SK-N-SH (cell line): Measurements from ENCODE around the gene CDK3. TPM values are rescaled to one million over a fixed set of nuclear protein-coding genes. Genes with fewer than 3 reads are reported as not detected.
A peak's percentile ranks its signal among the peaks of the same experiment; 100 is the strongest.

Source experiments
- CTCF ChIA-PET: fragments of 300-600, 350-600 bp; formaldehyde crosslinking; extraction: SDS; loops from one replicate; lab custom pipeline; 2021; lab: Yijun Ruan, JAX
- POLR2A ChIA-PET: fragments of 350-600 bp; sonication (Branson Sonifier 250); formaldehyde crosslinking; extraction: SDS; loops from one replicate; lab custom pipeline; 2020; ENCODE audit warnings: antibody characterized with exemption, inconsistent platforms; lab: Yijun Ruan, JAX
- DNase-seq: peaks from one replicate; pipeline ENCODE4 v3.0.0; 2012
- H2AFZ ChIP-seq: fragments of 200-600 bp; sonication (generic); 2 replicates; pipeline ENCODE4 v1.8.1; 2016; ENCODE audit warnings: antibody characterized with exemption, mild to moderate bottlenecking, low read depth
- H3F3A ChIP-seq: fragments of 200-600 bp; sonication (generic); replicated peaks from 2 replicates; pipeline ENCODE3; 2016; ENCODE audit warnings: antibody characterized with exemption, mild to moderate bottlenecking; ENCODE audit not compliant: insufficient read depth
- H3K27ac ChIP-seq, 2 experiments: fragments of 200-500 bp in 1 of 2; fragments of 200-600 bp in 1 of 2; sonication (Bioruptor generic) in 1 of 2; sonication (generic), shearing (Covaris generic) in 1 of 2; 2 replicates each; pipeline versions ENCODE4 v1.5.1 to v1.6.1; 2014 to 2016; ENCODE audit warnings: low read depth in 2 of 2, inconsistent platforms in 1 of 2, low read length in 1 of 2, mild to moderate bottlenecking in 1 of 2, mixed read lengths in 1 of 2
- H3K27me3 ChIP-seq: fragments of 200-600 bp; sonication (generic), shearing (Covaris generic); 2 replicates; pipeline ENCODE4 v1.6.1; 2016; ENCODE audit warnings: mixed run types; ENCODE audit not compliant: insufficient read depth
- H3K36me3 ChIP-seq, 2 experiments: fragments of 200-500 bp in 1 of 2; fragments of 200-600 bp in 1 of 2; sonication (Bioruptor generic) in 1 of 2; sonication (generic) in 1 of 2; replicated peaks in 1 of 2; 2 replicates each; pipeline versions ENCODE3 to v1.5.1; 2014 to 2016; ENCODE audit warnings: low read length in 1 of 2, mild to moderate bottlenecking in 1 of 2; ENCODE audit not compliant: insufficient read depth in 2 of 2, control insufficient read depth in 1 of 2
- H3K4me1 ChIP-seq, 2 experiments: fragments of 200-500 bp in 1 of 2; fragments of 200-600 bp in 1 of 2; sonication (Bioruptor generic) in 1 of 2; sonication (generic), shearing (Covaris generic) in 1 of 2; 2 replicates each; pipeline versions ENCODE4 v1.5.1 to v1.6.1; 2014 to 2016; ENCODE audit warnings: low read depth in 1 of 2, low read length in 1 of 2, mixed run types in 1 of 2; ENCODE audit not compliant: insufficient read depth in 2 of 2, control insufficient read depth in 1 of 2
- H3K4me2 ChIP-seq: fragments of 200-600 bp; sonication (generic), shearing (Covaris generic); 2 replicates; pipeline ENCODE4 v1.6.1; 2017; ENCODE audit warnings: mixed run types
- H3K4me3 ChIP-seq, 2 experiments: fragments of 200-500 bp in 1 of 2; fragments of 200-600 bp in 1 of 2; sonication (Bioruptor generic) in 1 of 2; sonication (generic), shearing (Covaris generic) in 1 of 2; 2 replicates each; pipeline versions ENCODE4 v1.5.1 to v1.8.1; 2014 to 2016; ENCODE audit warnings: low read depth in 2 of 2, inconsistent platforms in 1 of 2, low read length in 1 of 2, mild to moderate bottlenecking in 1 of 2, mixed read lengths in 1 of 2, moderate library complexity in 1 of 2
- H3K79me2 ChIP-seq: fragments of 200-600 bp; sonication (generic); 2 replicates; pipeline ENCODE4 v1.8.1; 2017; ENCODE audit warnings: mild to moderate bottlenecking; ENCODE audit not compliant: insufficient read depth
- H3K9ac ChIP-seq: fragments of 200-600 bp; sonication (generic); 2 replicates; pipeline ENCODE4 v1.6.1; 2017; ENCODE audit warnings: mixed run types
- H3K9me2 ChIP-seq: fragments of 200-600 bp; sonication (generic); 2 replicates; pipeline ENCODE4 v1.6.1; 2017; ENCODE audit warnings: mixed run types
- H3K9me3 ChIP-seq: fragments of 200-600 bp; sonication (generic); 2 replicates; pipeline ENCODE4 v1.6.1; 2017; ENCODE audit warnings: mixed run types, mild to moderate bottlenecking, moderate library complexity
- H4K20me1 ChIP-seq: fragments of 200-600 bp; sonication (generic); 2 replicates; pipeline ENCODE4 v1.6.1; 2017; ENCODE audit warnings: mild to moderate bottlenecking, mixed run types; ENCODE audit not compliant: insufficient read depth
- CHD2 ChIP-seq: fragments of 150-350 bp; IDR thresholded peaks from 2 replicates; pipeline ENCODE4 v1.6.1; 2018; ENCODE audit warnings: low read length; ENCODE audit not compliant: partially characterized antibody
- CTCF ChIP-seq: fragments of 200-600 bp; sonication (generic); IDR thresholded peaks from 2 replicates; pipeline ENCODE4 v1.6.1; 2017; ENCODE audit warnings: antibody characterized with exemption, mild to moderate bottlenecking, moderate library complexity
- ELF1 ChIP-seq: IDR thresholded peaks from 2 replicates; pipeline ENCODE4 v1.4.0; 2012
- IRF3 ChIP-seq: fragments of 150-350 bp; IDR thresholded peaks from 2 replicates; pipeline ENCODE4 v1.6.1; 2016; ENCODE audit warnings: mild to moderate bottlenecking, low read depth, low read length
- MXI1 ChIP-seq: IDR thresholded peaks from 2 replicates; pipeline ENCODE4 v1.6.1; 2012; ENCODE audit warnings: mild to moderate bottlenecking, low read depth, low read length, improper control_type of control experiment
- NFIC ChIP-seq: IDR thresholded peaks from 2 replicates; pipeline ENCODE4 v1.4.0; 2012; ENCODE audit warnings: borderline replicate concordance
- NRF1 ChIP-seq: IDR thresholded peaks from 2 replicates; pipeline ENCODE4 v1.6.1; 2012; ENCODE audit warnings: low read depth, mild to moderate bottlenecking, low read length
- POLR2AphosphoS5 ChIP-seq: IDR thresholded peaks from 2 replicates; pipeline ENCODE4 v1.6.1; 2012; ENCODE audit warnings: low read depth, low read length
- RCOR1 ChIP-seq: fragments of 150-350 bp; IDR thresholded peaks from 2 replicates; pipeline ENCODE4 v1.6.1; 2017; ENCODE audit warnings: antibody characterized with exemption, low read length
- RFX5 ChIP-seq: IDR thresholded peaks from 2 replicates; pipeline ENCODE4 v1.6.1; 2012; ENCODE audit warnings: mild to moderate bottlenecking, improper control_type of control experiment, low read length
- TAF1 ChIP-seq: IDR thresholded peaks from 2 replicates; pipeline ENCODE4 v1.6.1; 2012; ENCODE audit warnings: low read depth, mild to moderate bottlenecking, low read length, moderate library complexity, borderline replicate concordance
- TCF12 ChIP-seq: IDR thresholded peaks from 2 replicates; pipeline ENCODE4 v1.4.0; 2012
- TEAD4 ChIP-seq: IDR thresholded peaks from 2 replicates; pipeline ENCODE4 v1.4.0; 2012; ENCODE audit warnings: mild to moderate bottlenecking, borderline replicate concordance; ENCODE audit not compliant: insufficient read depth
- ZBTB33 ChIP-seq: IDR thresholded peaks from 2 replicates; pipeline ENCODE4 v1.4.0; 2012; ENCODE audit warnings: low read depth, borderline replicate concordance
- WGBS: methylation state at CpG from one replicate; pipeline ENCODE4 v1.1.6; 2017; ENCODE audit warnings: low lambda C conversion rate; 5-methylcytosine and 5-hydroxymethylcytosine counted together
- polyA plus RNA-seq, 3 experiments: library from polyadenylated mRNA; depleted of rRNA; stranded (reverse); fragments of >200 nt; gene quantifications; 2 replicates each; pipeline ENCODE4 v1.2.3, GENCODE V29; 2012
- TF ChIP-seq, protein P1 (sequence below): IDR thresholded peaks from 2 replicates; pipeline ENCODE4 v1.4.0; 2012; ENCODE audit warnings: low read depth
- TF ChIP-seq, protein P2 (sequence below): fragments of 150-350 bp; IDR thresholded peaks from 2 replicates; pipeline ENCODE4 v1.6.1; 2017; ENCODE audit warnings: antibody characterized with exemption, low read length, low read depth, borderline replicate concordance

The CDK3 gene
- polyA plus RNA-seq, 1 of the 3 experiments (the other 2 are of a cell fraction): 14.6 TPM

GRCh38 chr17:75980188-75981018 is 20.3 kb upstream of the CDK3 start:
- 90% methylated on average over 18 of the region's 18 CpGs for WGBS

More at GRCh38 chr17:75980188-75981018, 20.3 kb upstream of the CDK3 start:
- no peak for DNase-seq
- peaks cover 2 to 16% of the 10 kb centered on the region in 2 experiments for H3K36me3 ChIP-seq
- H3K27ac ChIP-seq: peak overlapping the region; percentile 96 to 98
- peaks cover 0 to 20% of the 10 kb centered on the region in 2 experiments; a peak in 3 of 4 replicates for H3K4me1 ChIP-seq
- POLR2A ChIA-PET: interaction anchor here (0.6 to 0.7 kb wide), 2 partner anchors 156 to 307 kb away, joined by 3 to 4 read pairs; no protein-coding TSS in a partner anchor
- CTCF ChIA-PET: interaction anchor here (1.0 to 1.8 kb wide), 5 partner anchors 14 to 34 kb away, joined by 4 to 13 read pairs (median 5); partner anchors contain the start of gene CDK3
- H3K4me2 ChIP-seq: peak overlapping the region; percentile 88
- H3K9ac ChIP-seq: peak overlapping the region; percentile 93
- H3F3A ChIP-seq: peaks cover 44% of the 10 kb centered on the region
- peaks cover 55% of the 10 kb centered on the region for H3K79me2 ChIP-seq
- H3K4me3 ChIP-seq: peak overlapping the region; percentile 68 to 87
- no peaks in the 10 kb centered on the region for H3K9me3 ChIP-seq
- peak overlapping the region; percentile 92; the same call in 1 of the 2 replicates for H2AFZ ChIP-seq
- TF ChIP-seq CTCF (no peak), RCOR1 (no peak), ZBTB33 (no peak), CHD2 (no peak), IRF3 (no peak), NRF1 (no peak), RFX5 (no peak), POLR2AphosphoS5 (no peak), MXI1 (no peak), TAF1 (no peak), ELF1 (no peak), NFIC (no peak), TEAD4 (no peak), TCF12 (no peak)
- TF ChIP-seq, protein P1, sequence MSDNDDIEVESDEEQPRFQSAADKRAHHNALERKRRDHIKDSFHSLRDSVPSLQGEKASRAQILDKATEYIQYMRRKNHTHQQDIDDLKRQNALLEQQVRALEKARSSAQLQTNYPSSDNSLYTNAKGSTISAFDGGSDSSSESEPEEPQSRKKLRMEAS: no peak
- TF ChIP-seq, protein P2, sequence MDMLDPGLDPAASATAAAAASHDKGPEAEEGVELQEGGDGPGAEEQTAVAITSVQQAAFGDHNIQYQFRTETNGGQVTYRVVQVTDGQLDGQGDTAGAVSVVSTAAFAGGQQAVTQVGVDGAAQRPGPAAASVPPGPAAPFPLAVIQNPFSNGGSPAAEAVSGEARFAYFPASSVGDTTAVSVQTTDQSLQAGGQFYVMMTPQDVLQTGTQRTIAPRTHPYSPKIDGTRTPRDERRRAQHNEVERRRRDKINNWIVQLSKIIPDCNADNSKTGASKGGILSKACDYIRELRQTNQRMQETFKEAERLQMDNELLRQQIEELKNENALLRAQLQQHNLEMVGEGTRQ: no peak
- H3K9me2 ChIP-seq: no peaks in the 10 kb centered on the region
- no peaks in the 10 kb centered on the region for H4K20me1 ChIP-seq
- H3K27me3 ChIP-seq: no peaks in the 10 kb centered on the region
